Effector memory CD4-positive, alpha-beta T cell (primary cell): Measurements from ENCODE around the gene ARL6IP4.

ENCODE experiments used
- DNase-seq, 3 donors: peaks; one replicate each; pipeline ENCODE4 v3.0.0-alpha.2; 2020
- H3K27ac ChIP-seq: 2 replicates; pipeline ENCODE4 v1.7.0; 2013; ENCODE audit warnings: mild to moderate bottlenecking, low read length, moderate library complexity; ENCODE audit not compliant: insufficient read depth, poor library complexity, severe bottlenecking
- H3K27me3 ChIP-seq: replicated peaks from 2 replicates; pipeline ENCODE4 v1.7.0; 2013; ENCODE audit warnings: mild to moderate bottlenecking, low read length; ENCODE audit not compliant: insufficient read depth, control insufficient read depth, poor library complexity, severe bottlenecking
- H3K36me3 ChIP-seq: 2 replicates; pipeline ENCODE4 v1.7.0; 2013; ENCODE audit warnings: mild to moderate bottlenecking, low read length, moderate library complexity; ENCODE audit not compliant: control insufficient read depth, insufficient read depth
- H3K4me1 ChIP-seq: 2 replicates; pipeline ENCODE4 v1.7.0; 2013; ENCODE audit warnings: low read length, mild to moderate bottlenecking; ENCODE audit not compliant: control insufficient read depth, insufficient read depth, poor library complexity, severe bottlenecking
- H3K4me3 ChIP-seq: 2 replicates; pipeline ENCODE4 v1.7.0; 2013; ENCODE audit warnings: low read length, low read depth, mild to moderate bottlenecking; ENCODE audit not compliant: insufficient read depth, poor library complexity, severe bottlenecking
- H3K9me3 ChIP-seq: 2 replicates; pipeline ENCODE4 v1.7.0; 2013; ENCODE audit warnings: mild to moderate bottlenecking, low read length, moderate library complexity; ENCODE audit not compliant: control insufficient read depth

Gene ARL6IP4

DNA sequence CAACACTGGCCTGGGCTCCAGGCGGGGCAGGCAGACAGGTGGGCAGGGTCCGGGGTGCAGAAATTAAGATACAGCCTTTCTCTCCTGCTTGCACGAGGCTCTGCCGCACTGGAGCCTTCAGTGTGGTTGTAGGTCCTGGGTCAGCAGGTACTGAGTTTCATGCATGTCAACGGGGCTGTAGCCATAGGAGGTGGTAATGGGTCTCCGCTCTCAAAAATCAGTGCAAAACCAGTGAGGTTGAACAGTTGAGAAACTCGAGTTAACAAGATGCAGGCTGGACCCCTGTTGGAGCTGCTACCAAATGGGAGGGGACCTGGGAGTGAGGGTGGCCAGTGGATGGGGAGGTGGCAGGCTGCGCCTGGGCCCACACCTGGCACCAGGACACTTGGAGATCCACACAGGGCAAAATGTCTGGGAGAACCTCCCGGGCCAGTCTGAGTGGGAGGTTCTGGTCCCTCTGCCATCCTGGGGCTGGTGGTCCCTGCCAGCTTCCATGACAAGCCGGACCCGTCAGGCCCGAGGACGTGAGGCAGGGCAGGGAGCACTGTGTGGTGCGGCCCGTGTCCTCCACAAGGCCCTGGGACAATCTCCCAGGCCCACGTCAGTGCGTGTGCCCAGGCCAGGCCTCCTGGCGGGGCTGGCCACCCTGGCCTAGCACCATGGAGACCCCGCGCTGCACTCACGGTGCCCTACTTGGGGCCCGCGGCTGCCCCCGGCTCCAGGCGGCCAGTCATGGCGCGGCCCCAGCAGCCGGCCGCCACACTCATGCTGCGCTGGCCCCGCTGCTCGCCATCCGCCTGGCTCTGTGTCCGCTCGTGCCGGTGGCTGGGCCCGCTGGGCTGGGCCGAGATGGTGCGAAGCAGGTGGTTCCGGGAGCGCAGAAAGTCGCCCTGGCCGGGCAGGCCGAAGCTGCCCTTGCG lies 5.1 kb downstream of the ARL6IP4 start:
- no peak overlapping the region for H3K27ac ChIP-seq
- H3K36me3 ChIP-seq: peaks cover 20% of the 10 kb centered on the region
- H3K9me3 ChIP-seq: no peaks in the 10 kb centered on the region
- no peak overlapping the region for H3K4me3 ChIP-seq
- no peak for DNase-seq
- H3K27me3 ChIP-seq: no peaks in the 10 kb centered on the region
- peaks cover 23% of the 10 kb centered on the region for H3K4me1 ChIP-seq

- no peak overlapping the region for H3K4me3 ChIP-seq
- no peaks in the 10 kb centered on the region for H3K27me3 ChIP-seq
- peaks cover 20% of the 10 kb centered on the region for H3K4me1 ChIP-seq
- no peaks in the 10 kb centered on the region for H3K9me3 ChIP-seq
- no peak overlapping the region for H3K27ac ChIP-seq
- no peak for DNase-seq
- H3K36me3 ChIP-seq: peaks cover 20% of the 10 kb centered on the region
Measured at GRCh38 chr12:122986258-122986871, 5.9 kb downstream of the ARL6IP4 start.

DNA sequence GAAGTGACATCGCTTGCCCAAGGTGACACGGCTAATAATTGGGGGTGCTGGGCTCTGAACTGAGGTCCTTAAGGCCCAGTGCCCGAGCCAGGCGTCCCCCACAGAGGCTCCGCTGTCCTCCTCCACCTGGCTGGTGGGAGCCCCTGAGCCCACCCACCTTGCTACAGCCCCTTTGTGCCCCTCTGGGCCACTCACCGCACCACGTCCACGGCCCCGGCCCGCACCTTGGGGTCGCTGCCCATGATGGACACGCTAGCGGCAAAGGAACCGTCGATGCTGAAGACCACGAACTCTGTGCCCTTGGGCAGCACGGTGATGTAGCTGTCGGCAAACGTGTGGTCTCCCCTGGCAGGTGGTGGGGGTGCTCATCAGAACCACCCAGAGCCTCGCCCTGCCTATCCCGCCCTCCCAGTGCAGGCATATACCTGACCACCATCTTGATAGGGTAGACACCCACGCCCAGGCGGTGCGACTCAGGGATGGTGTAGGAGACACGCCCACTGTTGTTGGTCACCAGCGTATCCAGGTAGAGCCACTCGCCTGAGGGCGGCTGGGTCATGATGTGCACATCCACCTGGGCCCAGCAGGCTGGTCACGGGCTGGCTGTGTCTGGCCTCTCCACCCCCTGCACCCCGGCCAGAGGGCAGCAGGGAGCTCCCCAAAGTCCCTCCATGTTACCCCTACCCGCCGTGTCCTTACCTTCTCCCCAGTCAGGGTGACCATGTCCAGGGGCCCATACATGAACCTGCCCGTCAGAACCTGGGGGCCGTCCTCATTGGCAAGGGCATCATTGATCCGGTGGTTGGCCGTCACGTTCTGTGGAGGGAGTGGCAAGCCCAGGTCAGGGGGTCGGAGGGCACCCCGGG lies 6.8 kb downstream of the ARL6IP4 start:
- peaks cover 11% of the 10 kb centered on the region for H3K4me1 ChIP-seq
- DNase-seq: no peak
- no peak overlapping the region for H3K27ac ChIP-seq
- H3K36me3 ChIP-seq: peaks cover 20% of the 10 kb centered on the region
- no peaks in the 10 kb centered on the region for H3K27me3 ChIP-seq
- H3K9me3 ChIP-seq: no peaks in the 10 kb centered on the region
- H3K4me3 ChIP-seq: no peak overlapping the region

DNA sequence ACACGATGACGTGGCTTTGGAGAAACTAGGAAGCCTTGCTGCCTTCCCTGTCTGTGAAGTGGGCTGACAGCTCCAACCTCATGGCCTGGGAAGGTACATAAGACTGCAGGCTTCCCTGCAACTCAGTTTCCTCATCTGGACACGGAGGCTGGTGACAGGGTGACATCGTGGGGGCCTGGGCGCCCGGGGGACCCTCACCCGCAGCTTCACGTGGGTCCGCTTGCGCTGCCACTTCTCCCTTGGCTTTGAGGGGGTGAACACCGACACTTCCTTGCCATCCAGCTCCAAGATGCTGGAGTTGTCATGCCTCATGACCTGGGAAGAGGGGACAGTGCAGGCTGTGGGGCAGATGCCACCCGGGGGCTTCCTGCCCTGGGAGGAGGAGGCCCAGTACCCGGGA lies 7.6 kb downstream of the ARL6IP4 start:
- Histone ChIP-seq H3K9me3 (no peaks in the 10 kb centered on the region), H3K4me1 (peaks cover 5% of the 10 kb centered on the region), H3K4me3 (no peak overlapping the region), H3K36me3 (peaks cover 13% of the 10 kb centered on the region), H3K27ac (no peak overlapping the region), H3K27me3 (no peaks in the 10 kb centered on the region)
- no peak for DNase-seq

DNA sequence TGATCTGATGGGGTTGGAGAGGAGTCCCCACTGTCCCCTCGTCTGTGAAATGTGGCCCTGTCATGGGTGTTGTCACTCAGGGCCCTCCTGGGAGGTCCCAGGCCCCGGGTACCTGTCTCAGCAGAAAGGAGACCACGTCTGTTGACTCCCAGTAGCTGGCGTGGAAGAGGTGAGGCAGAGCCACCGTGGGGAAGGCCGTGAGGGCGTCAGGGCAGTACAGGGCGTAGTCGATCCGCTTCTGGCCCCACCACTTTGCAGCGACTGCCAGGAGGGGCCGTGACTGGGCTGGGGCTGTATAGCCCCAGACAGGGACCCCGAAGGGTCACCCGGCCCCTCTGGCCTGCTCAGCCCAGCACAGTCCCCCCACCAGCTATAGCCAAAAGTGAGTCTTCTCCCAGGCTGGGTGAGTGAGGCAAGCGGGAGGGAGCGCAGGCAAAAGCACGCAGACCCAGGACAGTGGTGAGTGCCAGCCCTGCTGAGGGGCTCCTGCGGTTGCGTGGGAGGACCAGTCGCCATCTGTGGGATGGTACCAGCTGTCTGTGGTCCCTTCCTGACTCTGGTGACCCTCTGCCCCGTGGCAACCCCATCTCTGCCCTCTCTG lies 8.2 kb downstream of the ARL6IP4 start:
- no peaks in the 10 kb centered on the region for H3K9me3 ChIP-seq
- peaks cover 4% of the 10 kb centered on the region for H3K4me1 ChIP-seq
- DNase-seq: no peak
- peaks cover 11% of the 10 kb centered on the region for H3K36me3 ChIP-seq
- no peak overlapping the region for H3K4me3 ChIP-seq
- H3K27me3 ChIP-seq: no peaks in the 10 kb centered on the region
- no peak overlapping the region for H3K27ac ChIP-seq

DNA sequence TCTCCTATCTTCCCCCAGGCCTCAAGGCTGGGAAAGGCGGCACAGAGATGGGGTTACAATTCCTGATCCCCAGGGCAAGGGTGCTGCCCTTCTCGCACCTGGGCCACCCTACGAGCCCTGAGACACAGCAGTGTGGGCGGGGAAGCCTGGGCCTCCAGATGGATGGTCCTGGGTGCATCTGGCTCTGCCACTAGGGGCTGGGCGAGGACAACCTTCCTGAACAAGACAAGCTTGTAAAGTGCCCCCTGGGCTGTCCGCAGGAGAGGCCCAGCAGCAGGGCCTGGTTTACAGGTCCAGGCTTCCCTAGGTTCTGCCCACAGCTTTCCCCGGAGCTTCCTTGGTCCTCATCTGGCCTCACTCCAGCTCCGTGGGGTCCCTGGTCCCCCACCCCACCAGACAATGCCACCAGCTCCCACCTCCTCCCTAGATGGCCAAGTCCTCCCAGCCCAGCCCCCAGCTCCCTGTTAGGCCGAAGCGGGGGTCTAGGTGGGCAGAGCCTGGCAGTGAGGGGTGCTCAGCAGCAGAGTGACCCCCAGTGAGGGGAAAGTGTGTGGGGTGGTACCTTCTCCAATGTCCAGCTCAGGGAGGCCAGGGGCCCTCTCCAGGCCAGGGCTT lies 8.9 kb downstream of the ARL6IP4 start:
- peaks cover 11% of the 10 kb centered on the region for H3K36me3 ChIP-seq
- no peak overlapping the region for H3K4me3 ChIP-seq
- no peak overlapping the region for H3K27ac ChIP-seq
- H3K27me3 ChIP-seq: no peaks in the 10 kb centered on the region
- H3K9me3 ChIP-seq: no peaks in the 10 kb centered on the region
- no peak for DNase-seq
- H3K4me1 ChIP-seq: no peaks in the 10 kb centered on the region

- no peak overlapping the region for H3K27ac ChIP-seq
- H3K9me3 ChIP-seq: no peaks in the 10 kb centered on the region
- peaks cover 11% of the 10 kb centered on the region for H3K36me3 ChIP-seq
- no peaks in the 10 kb centered on the region for H3K4me1 ChIP-seq
- H3K27me3 ChIP-seq: no peaks in the 10 kb centered on the region
- H3K4me3 ChIP-seq: no peak overlapping the region
- DNase-seq: no peak
Measured at GRCh38 chr12:122989874-122990419, 9.5 kb downstream of the ARL6IP4 start.

GRCh38 chr12:122990561-122990960 lies 10.1 kb downstream of the ARL6IP4 start:
- Histone ChIP-seq H3K4me1 (no peaks in the 10 kb centered on the region), H3K27me3 (no peaks in the 10 kb centered on the region), H3K27ac (no peak overlapping the region), H3K36me3 (peaks cover 11% of the 10 kb centered on the region), H3K9me3 (no peaks in the 10 kb centered on the region), H3K4me3 (no peak overlapping the region)
- no peak for DNase-seq

- Histone ChIP-seq H3K27me3 (no peaks in the 10 kb centered on the region), H3K4me1 (no peaks in the 10 kb centered on the region), H3K9me3 (no peaks in the 10 kb centered on the region), H3K27ac (no peak overlapping the region), H3K36me3 (peaks cover 11% of the 10 kb centered on the region), H3K4me3 (no peak overlapping the region)
- DNase-seq: no peak
Measured at GRCh38 chr12:122990961-122991622, 10.6 kb downstream of the ARL6IP4 start.
